Sigmoid colon (tissue), 7 donors: Measurements from ENCODE around the gene GPM6B. TPM values are rescaled to one million over a fixed set of nuclear protein-coding genes. Genes with fewer than 3 reads are reported as not detected.

ENCODE experiments used
- DNase-seq: peaks from one replicate; pipeline ENCODE4 v3.0.0-alpha.2; 2019
- H3K27ac ChIP-seq, 4 donors: fragments of 200-600 bp; sonication (generic); one replicate each; pipeline ENCODE4 v1.5.1; 2016 to 2019; ENCODE audit warnings: mild to moderate bottlenecking in 1 of 4
- H3K27me3 ChIP-seq, 3 donors: fragments of 200-600 bp; sonication (generic); one replicate each; pipeline ENCODE4 v1.5.1; 2019; ENCODE audit warnings: mild to moderate bottlenecking in 1 of 3
- H3K36me3 ChIP-seq, 4 donors: fragments of 200-600 bp; sonication (generic); one replicate each; pipeline ENCODE4 v1.5.1; 2016 to 2019
- H3K4me1 ChIP-seq, 4 donors: fragments of 200-600 bp; sonication (generic); one replicate each; pipeline ENCODE4 v1.5.1; 2017 to 2019
- H3K4me3 ChIP-seq, 4 donors: fragments of 200-600 bp; sonication (generic); one replicate each; pipeline ENCODE4 v1.5.1; 2017 to 2019; ENCODE audit warnings: mild to moderate bottlenecking in 2 of 4, moderate library complexity in 1 of 4
- H3K9me3 ChIP-seq, 4 donors: fragments of 200-600 bp in 3 of 4; sonication (generic) in 3 of 4; one replicate each; pipeline versions ENCODE4 v1.5.1 to v1.6.1; 2013 to 2019
- CTCF ChIP-seq, 4 experiments: fragments of 450-650 bp in 3 of 4; fragments of 200-600 bp in 1 of 4; IDR thresholded peaks; one replicate each; pipeline ENCODE4 v1.5.1; 2016 to 2019; ENCODE audit warnings: antibody characterized with exemption in 4 of 4, mild to moderate bottlenecking in 3 of 4, moderate library complexity in 2 of 4
- EP300 ChIP-seq, 4 donors: sonication (generic); formaldehyde crosslinking; IDR thresholded peaks; one replicate each; pipeline ENCODE4 v1.6.1; 2017; ENCODE audit warnings: antibody characterized with exemption in 4 of 4
- POLR2A ChIP-seq, 2 donors: fragments of 450-650 bp; IDR thresholded peaks; one replicate each; pipeline ENCODE4 v1.6.1; 2016; ENCODE audit warnings: antibody characterized with exemption in 2 of 2, mild to moderate bottlenecking in 2 of 2, moderate library complexity in 2 of 2
- POLR2AphosphoS5 ChIP-seq, 4 donors: sonication (generic); formaldehyde crosslinking; IDR thresholded peaks; one replicate each; pipeline ENCODE4 v1.6.1; 2017; ENCODE audit warnings: antibody characterized with exemption in 4 of 4
- WGBS, 2 donors: extraction: QIAGEN DNeasy Blood & Tissue Kit; methylation state at CpG; one replicate each; pipeline ENCODE4 v1.1.7; 2013; 5-methylcytosine and 5-hydroxymethylcytosine counted together
- intact Hi-C: fragments of 100-400 bp; cut with DNase I; formaldehyde crosslinking; loops from one replicate; pipeline ENCODE4 v1.15.1; 2023
- polyA plus RNA-seq, 3 donors: library from polyadenylated mRNA; stranded (reverse); fragments of 200-250 nt; gene quantifications; one replicate each; pipeline ENCODE4 v1.2.3, GENCODE V29; 2013
- total RNA-seq, 4 donors: library from RNA; depleted of rRNA; stranded (reverse); fragments of >200 nt; gene quantifications; one replicate each; pipeline ENCODE4 v1.1.0, GENCODE V29; 2016
- donor health status: healthy with polysubstance abuse.
- donor health status: Bipolar disorder and iron deficiency.
- donor health status: healthy.

Gene GPM6B
- total and polyA plus RNA-seq, 7 donors = 0.46 to 40.3 (median 24.0) TPM

GRCh38 chrX:13764765-13765164 is 52.1 kb downstream of the GPM6B start:
- DNase-seq = no peak
- intact Hi-C loops = no loop called here
- H3K9me3 ChIP-seq = no peaks in the 10 kb centered on the region
- WGBS, 2 donors = 59 to 72% methylated on average over 6 of the region's 6 CpGs
- peak overlapping the region in 2 of 4 donors; percentile 14 to 25 for H3K27ac ChIP-seq
- peaks cover 0 to 3% (median 0%) of the 10 kb centered on the region in 4 donors for H3K4me1 ChIP-seq
- no peaks in the 10 kb centered on the region for H3K27me3 ChIP-seq
- H3K36me3 ChIP-seq = peaks cover 0 to 45% (median 3%) of the 10 kb centered on the region in 4 donors
- TF ChIP-seq CTCF (IDR thresholded peaks at IDR 0.05) (no peak), POLR2A (IDR thresholded peaks at IDR 0.05) (no peak), EP300 (IDR thresholded peaks at IDR 0.05) (no peak), POLR2AphosphoS5 (IDR thresholded peaks at IDR 0.05) (no peak)
- H3K4me3 ChIP-seq = no peak overlapping the region

- TF ChIP-seq POLR2AphosphoS5 (IDR thresholded peaks at IDR 0.05) (no peak), CTCF (IDR thresholded peaks at IDR 0.05) (no peak), EP300 (IDR thresholded peaks at IDR 0.05) (no peak), POLR2A (IDR thresholded peaks at IDR 0.05) (no peak)
- 55 to 79% methylated on average over 7 of the region's 7 CpGs for WGBS, 2 donors
- intact Hi-C loops = no loop called here
- H3K4me3 ChIP-seq = no peak overlapping the region
- peaks cover 0 to 3% (median 0%) of the 10 kb centered on the region in 4 donors for H3K4me1 ChIP-seq
- DNase-seq = no peak
- H3K27ac ChIP-seq = peak overlapping the region in 2 of 4 donors; percentile 14 to 25
- no peaks in the 10 kb centered on the region for H3K9me3 ChIP-seq
- H3K27me3 ChIP-seq = no peaks in the 10 kb centered on the region
- peaks cover 0 to 49% (median 3%) of the 10 kb centered on the region in 4 donors for H3K36me3 ChIP-seq
These were observed 52.6 kb downstream of the GPM6B start for GRCh38 chrX:13764281-13764680.

GRCh38 chrX:13763489-13763888 is 53.4 kb downstream of the GPM6B start:
- peaks cover 0 to 41% (median 3%) of the 10 kb centered on the region in 4 donors for H3K36me3 ChIP-seq
- H3K4me3 ChIP-seq = no peak overlapping the region
- H3K4me1 ChIP-seq = peaks cover 0 to 3% (median 0%) of the 10 kb centered on the region in 4 donors
- no peak for DNase-seq
- H3K27ac ChIP-seq = peak overlapping the region in 2 of 4 donors; percentile 11 to 31
- intact Hi-C loops = no loop called here
- 68 to 82% methylated on average over 8 of the region's 8 CpGs for WGBS, 2 donors
- no peaks in the 10 kb centered on the region for H3K9me3 ChIP-seq
- H3K27me3 ChIP-seq = no peaks in the 10 kb centered on the region
- TF ChIP-seq POLR2AphosphoS5 (IDR thresholded peaks at IDR 0.05) (peak in 1 of 4 donors; percentile 25), CTCF (IDR thresholded peaks at IDR 0.05) (no peak), POLR2A (IDR thresholded peaks at IDR 0.05) (no peak), EP300 (IDR thresholded peaks at IDR 0.05) (no peak)

- WGBS, 2 donors = 66 to 78% methylated on average over 7 of the region's 7 CpGs
- H3K4me1 ChIP-seq = peaks cover 0 to 15% (median 0%) of the 10 kb centered on the region in 4 donors
- no peaks in the 10 kb centered on the region for H3K27me3 ChIP-seq
- intact Hi-C loops = no loop called here
- H3K9me3 ChIP-seq = no peaks in the 10 kb centered on the region
- TF ChIP-seq EP300 (IDR thresholded peaks at IDR 0.05) (no peak), CTCF (IDR thresholded peaks at IDR 0.05) (no peak), POLR2A (IDR thresholded peaks at IDR 0.05) (no peak), POLR2AphosphoS5 (IDR thresholded peaks at IDR 0.05) (no peak)
- no peak overlapping the region for H3K4me3 ChIP-seq
- peaks cover 0 to 25% (median under 1%) of the 10 kb centered on the region in 4 donors for H3K36me3 ChIP-seq
- DNase-seq = no peak
- H3K27ac ChIP-seq = no peak overlapping the region
These were observed 55.1 kb downstream of the GPM6B start for GRCh38 chrX:13761606-13762414.
